Loucy (cell line): Measurements from ENCODE around the gene MLLT10.

Experiments used
- EZH2phosphoT487 ChIP-seq: fragments of 200-600 bp; IDR thresholded peaks from 2 replicates; pipeline ENCODE4 v1.6.1; 2018; ENCODE audit warnings: antibody characterized with exemption, mild to moderate bottlenecking, moderate library complexity, borderline replicate concordance
- TF ChIP-seq, protein P1 (sequence below): fragments of 200-600 bp; sonication (generic); conservative IDR thresholded peaks from 2 replicates; pipeline ENCODE4 v1.5.1; 2014; ENCODE audit warnings: mild to moderate bottlenecking, antibody characterized with exemption, low read length

- TF ChIP-seq, protein P1, sequence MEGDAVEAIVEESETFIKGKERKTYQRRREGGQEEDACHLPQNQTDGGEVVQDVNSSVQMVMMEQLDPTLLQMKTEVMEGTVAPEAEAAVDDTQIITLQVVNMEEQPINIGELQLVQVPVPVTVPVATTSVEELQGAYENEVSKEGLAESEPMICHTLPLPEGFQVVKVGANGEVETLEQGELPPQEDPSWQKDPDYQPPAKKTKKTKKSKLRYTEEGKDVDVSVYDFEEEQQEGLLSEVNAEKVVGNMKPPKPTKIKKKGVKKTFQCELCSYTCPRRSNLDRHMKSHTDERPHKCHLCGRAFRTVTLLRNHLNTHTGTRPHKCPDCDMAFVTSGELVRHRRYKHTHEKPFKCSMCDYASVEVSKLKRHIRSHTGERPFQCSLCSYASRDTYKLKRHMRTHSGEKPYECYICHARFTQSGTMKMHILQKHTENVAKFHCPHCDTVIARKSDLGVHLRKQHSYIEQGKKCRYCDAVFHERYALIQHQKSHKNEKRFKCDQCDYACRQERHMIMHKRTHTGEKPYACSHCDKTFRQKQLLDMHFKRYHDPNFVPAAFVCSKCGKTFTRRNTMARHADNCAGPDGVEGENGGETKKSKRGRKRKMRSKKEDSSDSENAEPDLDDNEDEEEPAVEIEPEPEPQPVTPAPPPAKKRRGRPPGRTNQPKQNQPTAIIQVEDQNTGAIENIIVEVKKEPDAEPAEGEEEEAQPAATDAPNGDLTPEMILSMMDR: no peak
- no peak for TF ChIP-seq EZH2phosphoT487
Measured at GRCh38 chr10:21523557-21524008, 10.4 kb upstream of the MLLT10 start.
